DOHH2 (cell line): ENCODE measurements around the gene TYMS.

Experiments used
- H3F3A ChIP-seq: fragments of 200-600 bp; sonication (generic), shearing (Covaris generic); 2 replicates; pipeline ENCODE4 v1.6.0; 2016; ENCODE audit warnings: antibody characterized with exemption, mild to moderate bottlenecking; ENCODE audit not compliant: control insufficient read depth, insufficient read depth
- H3K27ac ChIP-seq: fragments of 200-600 bp; sonication (generic); 2 replicates; pipeline ENCODE4 v1.5.1; 2014; ENCODE audit warnings: low read depth, mild to moderate bottlenecking, low read length, moderate library complexity
- H3K27me3 ChIP-seq: fragments of 200-600 bp; sonication (generic); 2 replicates; pipeline ENCODE4 v1.6.1; 2014; ENCODE audit warnings: mild to moderate bottlenecking, low read length, mixed read lengths; ENCODE audit not compliant: control insufficient read depth
- H3K36me3 ChIP-seq: fragments of 200-600 bp; sonication (generic); 2 replicates; pipeline ENCODE4 v1.6.1; 2014; ENCODE audit warnings: mild to moderate bottlenecking, low read length, moderate library complexity, mixed read lengths; ENCODE audit not compliant: control insufficient read depth
- H3K4me1 ChIP-seq: fragments of 200-600 bp; sonication (generic); 2 replicates; pipeline ENCODE4 v1.6.1; 2014; ENCODE audit warnings: mild to moderate bottlenecking, low read length, mixed read lengths; ENCODE audit not compliant: control insufficient read depth
- H3K4me2 ChIP-seq: fragments of 200-600 bp; sonication (generic); 2 replicates; pipeline ENCODE4 v1.6.0; 2014; ENCODE audit warnings: mild to moderate bottlenecking, low read length, moderate library complexity
- H3K4me3 ChIP-seq: fragments of 200-600 bp; sonication (generic); 2 replicates; pipeline ENCODE4 v1.5.1; 2014; ENCODE audit warnings: mild to moderate bottlenecking, low read length, mixed read lengths
- H3K79me2 ChIP-seq: fragments of 200-600 bp; sonication (generic); 2 replicates; pipeline ENCODE4 v1.6.1; 2014; ENCODE audit warnings: mild to moderate bottlenecking, low read length, mixed read lengths; ENCODE audit not compliant: control insufficient read depth
- H3K9me2 ChIP-seq: fragments of 200-600 bp; sonication (generic); replicated peaks from 2 replicates; pipeline ENCODE4 v1.6.1; 2014; ENCODE audit warnings: mild to moderate bottlenecking, low read length, mixed read lengths; ENCODE audit not compliant: control insufficient read depth
- H3K9me3 ChIP-seq: fragments of 200-600 bp; sonication (generic); 2 replicates; pipeline ENCODE4 v1.6.1; 2014; ENCODE audit warnings: antibody characterized with exemption, low read length, mixed read lengths; ENCODE audit not compliant: control insufficient read depth, insufficient read depth
- H4K20me1 ChIP-seq: fragments of 200-600 bp; sonication (generic); 2 replicates; pipeline ENCODE4 v1.6.0; 2014; ENCODE audit warnings: low read depth, mild to moderate bottlenecking, antibody characterized with exemption, low read length, moderate library complexity; ENCODE audit not compliant: control insufficient read depth, insufficient read depth
- EZH2phosphoT487 ChIP-seq: fragments of 200-600 bp; sonication (generic); IDR thresholded peaks from 2 replicates; pipeline ENCODE4 v1.6.1; 2017; ENCODE audit warnings: borderline replicate concordance, mild to moderate bottlenecking, antibody characterized with exemption, low read length, moderate library complexity, mixed read lengths
- TF ChIP-seq, protein P1 (sequence below): fragments of 200-600 bp; sonication (generic); IDR thresholded peaks from one replicate; pipeline ENCODE4 v1.5.1; 2014; ENCODE audit warnings: antibody characterized with exemption, mild to moderate bottlenecking, low read depth, low read length; ENCODE audit not compliant: poor library complexity, severe bottlenecking

Gene TYMS

DNA sequence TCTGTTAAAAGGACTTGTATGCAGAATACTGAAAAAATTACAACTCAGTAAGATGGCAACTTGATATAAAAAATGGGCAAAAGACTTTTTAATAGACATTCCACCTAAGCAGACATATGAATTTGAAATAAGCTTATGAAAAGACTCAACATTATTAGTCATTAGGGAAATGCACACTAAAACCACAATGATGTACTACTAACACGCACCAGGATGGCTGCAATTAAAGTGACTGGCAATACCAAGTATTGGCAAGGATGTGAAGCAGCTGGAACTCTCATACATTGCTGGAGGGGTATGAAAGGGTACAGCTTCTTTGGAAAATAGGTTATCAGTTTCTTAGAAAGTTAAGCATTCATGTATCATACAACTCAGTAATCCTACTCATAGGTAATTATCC, 58.2 kb downstream of the TYMS start:
- Histone ChIP-seq H3F3A (no peaks in the 10 kb centered on the region), H3K79me2 (peaks cover 14% of the 10 kb centered on the region), H3K9me3 (no peaks in the 10 kb centered on the region), H3K9me2 (no peaks in the 10 kb centered on the region), H3K4me2 (no peak overlapping the region), H3K4me3 (no peak overlapping the region), H4K20me1 (no peaks in the 10 kb centered on the region), H3K4me1 (peaks cover 3% of the 10 kb centered on the region), H3K27ac (no peak overlapping the region), H3K36me3 (peaks cover 2% of the 10 kb centered on the region; the same call in 1 of the 2 replicates), H3K27me3 (peaks cover 15% of the 10 kb centered on the region; the same call in 1 of the 2 replicates)
- no peak for TF ChIP-seq EZH2phosphoT487
- TF ChIP-seq, protein P1, sequence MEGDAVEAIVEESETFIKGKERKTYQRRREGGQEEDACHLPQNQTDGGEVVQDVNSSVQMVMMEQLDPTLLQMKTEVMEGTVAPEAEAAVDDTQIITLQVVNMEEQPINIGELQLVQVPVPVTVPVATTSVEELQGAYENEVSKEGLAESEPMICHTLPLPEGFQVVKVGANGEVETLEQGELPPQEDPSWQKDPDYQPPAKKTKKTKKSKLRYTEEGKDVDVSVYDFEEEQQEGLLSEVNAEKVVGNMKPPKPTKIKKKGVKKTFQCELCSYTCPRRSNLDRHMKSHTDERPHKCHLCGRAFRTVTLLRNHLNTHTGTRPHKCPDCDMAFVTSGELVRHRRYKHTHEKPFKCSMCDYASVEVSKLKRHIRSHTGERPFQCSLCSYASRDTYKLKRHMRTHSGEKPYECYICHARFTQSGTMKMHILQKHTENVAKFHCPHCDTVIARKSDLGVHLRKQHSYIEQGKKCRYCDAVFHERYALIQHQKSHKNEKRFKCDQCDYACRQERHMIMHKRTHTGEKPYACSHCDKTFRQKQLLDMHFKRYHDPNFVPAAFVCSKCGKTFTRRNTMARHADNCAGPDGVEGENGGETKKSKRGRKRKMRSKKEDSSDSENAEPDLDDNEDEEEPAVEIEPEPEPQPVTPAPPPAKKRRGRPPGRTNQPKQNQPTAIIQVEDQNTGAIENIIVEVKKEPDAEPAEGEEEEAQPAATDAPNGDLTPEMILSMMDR, result no peak

GRCh38 chr18:717003-717402, 59.5 kb downstream of the TYMS start:
- TF ChIP-seq, protein P1, result no peak
- TF ChIP-seq EZH2phosphoT487, result no peak
- Histone ChIP-seq H3K9me3 (no peaks in the 10 kb centered on the region), H3K4me2 (no peak overlapping the region), H3K9me2 (no peaks in the 10 kb centered on the region), H4K20me1 (no peaks in the 10 kb centered on the region), H3K27me3 (peaks cover 15% of the 10 kb centered on the region; the same call in 1 of the 2 replicates), H3K4me3 (no peak overlapping the region), H3K27ac (no peak overlapping the region), H3K36me3 (no peaks in the 10 kb centered on the region), H3F3A (no peaks in the 10 kb centered on the region), H3K4me1 (no peaks in the 10 kb centered on the region), H3K79me2 (peaks cover under 1% of the 10 kb centered on the region)
